Measurements from ENCODE around the gene TMEM130.

TMEM130 gene, protein sequence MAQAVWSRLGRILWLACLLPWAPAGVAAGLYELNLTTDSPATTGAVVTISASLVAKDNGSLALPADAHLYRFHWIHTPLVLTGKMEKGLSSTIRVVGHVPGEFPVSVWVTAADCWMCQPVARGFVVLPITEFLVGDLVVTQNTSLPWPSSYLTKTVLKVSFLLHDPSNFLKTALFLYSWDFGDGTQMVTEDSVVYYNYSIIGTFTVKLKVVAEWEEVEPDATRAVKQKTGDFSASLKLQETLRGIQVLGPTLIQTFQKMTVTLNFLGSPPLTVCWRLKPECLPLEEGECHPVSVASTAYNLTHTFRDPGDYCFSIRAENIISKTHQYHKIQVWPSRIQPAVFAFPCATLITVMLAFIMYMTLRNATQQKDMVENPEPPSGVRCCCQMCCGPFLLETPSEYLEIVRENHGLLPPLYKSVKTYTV

DNA sequence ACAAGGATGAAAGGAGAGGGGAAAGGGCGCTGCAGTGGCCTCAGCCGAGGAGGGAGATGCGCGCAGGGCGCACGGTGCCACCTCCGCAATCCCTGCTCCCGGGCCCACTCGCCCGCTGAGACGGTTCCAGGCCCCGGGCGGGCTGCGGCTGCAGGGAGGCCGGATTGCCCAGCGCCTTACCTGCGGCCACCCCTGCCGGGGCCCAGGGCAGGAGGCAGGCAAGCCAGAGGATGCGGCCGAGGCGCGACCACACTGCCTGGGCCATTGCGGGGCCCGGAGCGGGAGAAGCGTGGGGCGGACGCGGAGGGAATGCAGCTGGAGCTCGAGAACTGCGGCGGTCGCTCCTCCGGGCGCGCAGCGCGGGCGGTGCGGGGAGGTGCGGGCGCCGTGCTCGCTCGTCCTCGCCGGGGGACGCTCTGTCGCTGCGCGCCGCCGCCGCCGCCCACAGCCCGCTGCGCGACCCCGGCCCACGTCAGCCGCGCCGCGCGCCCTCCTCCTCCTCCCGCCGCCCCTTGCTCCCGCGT lies at the start of gene TMEM130:
Gene TMEM130, minus strand, starts transcription at position 418 of the 524 bp plus-strand sequence. Its CDS starts 153 bp downstream, at position 265.
- no peak for DNase-seq (ENCODE audit: low read depth)

DNA sequence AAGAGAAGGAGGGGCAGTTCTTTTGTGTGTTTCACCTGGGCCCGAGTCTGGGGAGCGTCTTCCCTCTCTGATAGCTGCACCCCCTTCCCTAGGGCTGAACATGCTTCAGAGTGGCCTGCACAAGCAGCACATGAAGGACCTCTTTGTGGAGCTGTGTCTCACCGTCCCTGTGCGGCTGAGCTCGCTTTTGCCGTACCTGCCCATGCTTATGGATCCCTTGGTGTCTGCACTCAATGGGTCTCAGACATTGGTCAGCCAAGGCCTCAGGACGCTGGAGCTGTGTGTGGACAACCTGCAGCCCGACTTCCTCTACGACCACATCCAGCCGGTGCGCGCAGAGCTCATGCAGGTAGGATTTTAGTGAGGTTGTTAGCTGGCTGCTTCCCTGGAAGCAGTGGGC lies 47.5 kb upstream of the TMEM130 start:
- no peak for DNase-seq (ENCODE audit: low read depth)

DNA sequence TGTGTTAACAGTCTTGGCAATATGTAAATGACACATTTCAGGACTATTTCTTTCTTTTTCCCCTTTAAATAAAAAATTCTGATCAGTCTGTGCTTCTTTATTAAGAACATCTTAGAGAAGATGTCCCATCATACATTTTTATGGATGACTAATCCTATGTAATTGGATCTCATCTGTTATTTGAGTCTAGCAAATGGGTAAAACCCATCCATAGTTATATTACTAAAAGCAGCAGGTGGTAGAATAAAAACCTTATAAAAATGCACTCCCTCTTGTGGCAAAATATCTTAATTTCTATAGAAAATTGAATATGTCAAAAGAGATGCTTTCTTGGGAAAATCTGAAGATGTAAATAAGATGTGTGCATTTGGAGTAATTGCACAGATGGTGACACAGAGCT lies 43.8 kb upstream of the TMEM130 start:
- no peak for DNase-seq (ENCODE audit: low read depth)

DNA sequence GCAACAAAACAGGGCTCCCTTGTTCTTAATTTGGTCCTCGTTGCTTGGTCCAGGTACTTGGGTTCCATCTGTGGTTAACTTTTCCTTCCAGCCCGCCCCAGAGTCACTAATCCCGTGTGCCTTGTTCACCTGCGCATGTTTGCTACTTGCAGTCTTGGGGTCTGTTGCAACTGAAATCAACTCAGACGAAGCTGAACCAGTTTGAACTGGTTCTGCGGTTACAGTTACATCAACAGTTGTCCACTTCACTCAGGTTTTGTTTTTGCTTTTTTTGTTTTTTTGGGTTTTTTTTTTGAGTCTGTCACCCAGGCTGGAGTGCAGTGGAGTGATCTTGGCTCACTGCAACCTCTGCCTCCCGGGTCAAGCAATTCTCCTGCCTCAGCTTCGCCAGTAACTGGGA lies 43.2 kb upstream of the TMEM130 start:
- no peak for DNase-seq (ENCODE audit: low read depth)

DNA sequence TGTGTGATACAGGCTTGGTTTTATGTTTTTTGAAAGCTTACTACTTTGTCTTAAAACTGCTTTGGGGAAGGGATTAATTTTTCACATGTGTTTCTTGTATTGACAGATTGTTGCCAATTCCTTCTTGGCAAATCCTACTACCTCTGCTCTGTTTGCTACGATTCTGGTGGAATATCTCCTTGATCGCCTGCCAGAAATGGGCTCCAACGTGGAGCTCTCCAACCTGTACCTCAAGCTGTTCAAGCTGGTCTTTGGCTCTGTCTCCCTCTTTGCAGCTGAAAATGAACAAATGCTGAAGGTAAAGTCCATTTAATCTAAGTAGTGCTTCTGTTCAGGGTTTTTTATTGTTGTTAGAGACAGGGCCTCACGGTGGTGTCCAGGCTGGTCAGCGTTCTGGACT lies 42.1 kb upstream of the TMEM130 start:
- no peak for DNase-seq (ENCODE audit: low read depth)

DNA sequence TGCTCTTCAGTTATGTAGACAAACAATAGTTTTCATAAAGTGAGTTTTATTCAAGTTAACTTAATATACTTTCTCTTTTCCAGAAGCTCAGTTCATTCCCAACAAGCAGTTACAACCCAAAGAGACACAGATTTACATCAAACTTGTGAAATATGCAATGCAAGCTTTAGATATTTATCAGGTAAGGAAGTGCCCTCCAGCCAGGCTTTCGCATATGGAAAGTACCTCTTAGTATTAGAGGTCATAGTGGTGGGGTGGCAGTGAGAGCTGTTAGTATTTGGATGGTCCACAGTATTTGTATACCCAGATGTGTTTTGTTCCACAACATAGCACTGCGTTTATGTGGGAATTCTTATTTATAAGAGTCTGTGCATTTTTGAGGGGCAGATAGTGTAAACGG lies 40.6 kb upstream of the TMEM130 start:
- no peak for DNase-seq (ENCODE audit: low read depth)

DNA sequence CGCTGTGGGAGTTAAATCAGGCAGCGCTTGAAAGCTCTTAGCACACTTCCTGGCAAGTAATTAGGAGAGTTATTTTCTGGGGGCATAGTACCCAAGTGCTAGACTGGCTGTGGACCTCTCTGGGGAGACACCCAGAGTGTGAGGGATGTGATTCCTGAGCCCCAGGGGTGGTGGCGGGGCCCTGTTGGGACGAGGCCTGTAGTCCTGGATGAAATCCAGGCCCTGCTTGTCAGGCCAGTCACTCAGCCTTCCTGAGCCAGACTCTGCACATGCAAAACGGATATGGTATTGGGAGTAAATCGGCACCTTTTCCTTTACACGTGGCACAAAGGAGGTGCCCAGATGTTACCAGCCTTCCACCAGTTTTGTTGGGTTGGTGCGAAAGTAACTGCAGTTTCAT lies 39.7 kb upstream of the TMEM130 start:
- DNase-seq (ENCODE audit: low read depth), result no peak

DNA sequence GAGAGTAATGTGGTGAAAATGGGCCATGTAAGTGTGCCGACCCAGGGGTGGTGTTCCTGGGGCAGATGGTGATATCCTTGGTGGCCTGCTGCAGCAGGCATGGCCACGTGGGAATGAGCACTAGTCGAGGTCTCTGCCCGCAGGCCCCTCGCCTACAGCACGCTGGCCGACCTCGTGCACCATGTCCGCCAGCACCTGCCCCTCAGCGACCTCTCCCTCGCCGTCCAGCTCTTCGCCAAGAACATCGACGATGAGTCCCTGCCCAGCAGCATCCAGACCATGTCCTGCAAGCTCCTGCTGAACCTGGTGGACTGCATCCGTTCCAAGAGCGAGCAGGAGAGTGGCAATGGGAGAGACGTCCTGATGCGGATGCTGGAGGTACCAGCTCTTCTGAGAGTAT lies 38.8 kb upstream of the TMEM130 start:
- no peak for DNase-seq (ENCODE audit: low read depth)

DNA sequence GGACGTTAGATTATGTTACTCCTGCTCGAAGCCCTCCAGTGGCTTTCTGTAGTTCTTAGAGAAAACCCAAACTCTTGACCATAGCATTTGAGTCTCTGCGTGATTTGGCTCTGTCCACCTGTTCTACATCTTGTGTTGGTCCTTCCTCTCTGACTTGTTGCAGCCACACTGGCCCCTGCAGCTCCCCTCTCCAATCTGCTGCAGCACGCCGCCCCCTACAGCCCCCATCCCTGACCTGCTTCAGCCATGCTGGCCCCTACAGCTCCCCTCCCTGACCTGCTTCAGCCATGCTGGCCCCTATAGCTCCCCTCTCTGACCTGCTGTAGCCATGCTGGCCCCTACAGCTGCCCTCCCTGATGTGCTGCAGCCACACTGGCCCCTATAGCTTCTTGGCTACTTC lies 37.8 kb upstream of the TMEM130 start:
- DNase-seq (ENCODE audit: low read depth), result no peak

DNA sequence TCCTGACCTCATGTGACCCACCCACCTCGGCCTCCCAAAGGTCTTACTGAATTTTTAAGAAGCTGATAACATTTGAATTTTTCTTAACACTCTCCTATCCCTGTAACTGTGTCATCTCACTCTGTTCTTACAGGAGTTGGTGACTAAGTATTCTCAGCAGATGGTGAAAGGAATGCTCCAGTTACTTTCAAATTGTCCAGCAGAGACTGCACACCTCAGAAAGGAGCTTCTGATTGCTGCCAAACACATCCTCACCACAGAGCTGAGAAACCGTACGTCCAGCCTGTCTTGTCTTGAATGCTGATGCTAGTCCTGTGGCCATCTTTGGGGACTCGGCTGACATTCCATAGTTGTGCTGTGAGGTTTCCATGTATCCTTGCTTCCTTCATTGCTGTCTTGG lies 33.4 kb upstream of the TMEM130 start:
- DNase-seq (ENCODE audit: low read depth), result no peak

DNA sequence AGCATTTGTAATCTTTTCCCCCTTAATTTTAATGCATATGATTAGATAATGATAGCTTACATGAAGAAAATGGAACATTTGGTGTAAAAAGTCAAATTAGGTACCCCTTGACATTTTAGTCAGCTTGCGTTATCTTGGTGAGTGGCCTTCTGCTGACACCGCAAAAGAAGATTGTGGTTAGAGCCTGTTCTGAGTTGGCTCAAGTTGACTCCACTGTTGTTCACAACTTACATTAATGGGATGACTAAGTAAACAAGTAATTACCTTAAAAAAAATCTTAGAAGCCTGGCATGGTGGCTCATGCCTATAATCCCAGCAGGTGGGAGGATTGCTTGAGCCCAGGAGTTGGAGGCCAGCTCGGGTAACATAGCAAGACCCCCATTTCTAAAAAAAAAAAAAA lies 32.7 kb upstream of the TMEM130 start:
- no peak for DNase-seq (ENCODE audit: low read depth)

DNA sequence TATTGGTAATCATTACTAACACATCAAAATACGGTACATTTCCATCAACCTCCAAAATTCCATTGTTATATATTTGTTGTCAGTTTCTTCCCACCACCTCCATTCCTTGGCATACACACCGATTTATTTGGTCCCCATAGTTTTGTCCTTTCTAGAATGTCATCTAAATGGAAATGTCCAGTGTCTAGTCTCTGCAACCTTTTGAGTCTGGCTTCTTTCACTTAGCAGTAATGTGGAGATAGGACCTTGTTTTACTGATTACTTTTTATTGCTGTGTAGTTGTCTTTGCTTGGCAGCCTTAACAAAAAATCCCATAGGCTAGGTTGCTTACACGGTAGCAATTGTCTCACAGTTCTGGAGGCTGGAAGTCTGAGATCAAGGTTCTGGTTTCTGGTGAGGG lies 31.0 kb upstream of the TMEM130 start:
- no peak for DNase-seq (ENCODE audit: low read depth)

DNA sequence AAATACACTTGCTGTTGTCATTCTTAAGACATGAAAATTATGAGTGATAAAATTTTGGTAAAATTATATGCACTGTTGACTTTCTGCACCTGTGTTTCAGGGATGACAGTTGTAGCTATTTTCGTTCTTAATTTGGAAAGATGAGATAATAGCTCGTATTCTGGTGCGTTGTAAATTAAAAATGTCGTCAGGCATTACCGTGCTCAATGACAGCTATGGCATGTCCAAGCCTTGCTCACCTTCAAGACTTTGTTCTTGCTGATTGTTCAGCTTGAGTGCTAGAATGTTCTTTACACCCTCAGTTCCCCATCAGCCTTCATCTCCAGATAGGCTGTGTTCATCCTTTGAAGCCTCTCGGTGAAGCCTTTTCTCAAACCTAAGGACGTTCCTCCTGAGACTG lies 30.0 kb upstream of the TMEM130 start:
- no peak for DNase-seq (ENCODE audit: low read depth)

DNA sequence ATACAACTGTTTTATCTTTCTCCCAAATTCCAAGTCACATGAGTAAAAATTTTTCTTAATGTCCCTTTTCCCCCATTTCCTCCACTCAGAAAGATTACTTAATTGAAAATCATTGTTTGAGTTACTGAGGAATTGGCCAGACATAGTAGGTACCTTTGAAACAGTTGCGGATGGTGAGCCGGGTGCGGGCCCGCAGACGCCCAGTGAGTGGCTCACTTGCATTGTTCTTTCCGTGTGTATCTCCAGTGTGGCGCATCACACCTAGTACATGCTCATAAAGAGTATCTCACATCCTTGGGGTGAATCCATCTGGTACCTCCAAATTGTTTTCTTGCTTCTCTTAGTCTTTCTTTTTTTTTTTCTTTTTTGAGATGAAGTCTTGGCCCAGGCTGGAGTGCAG lies 22.8 kb upstream of the TMEM130 start:
- no peak for DNase-seq (ENCODE audit: low read depth)

DNA sequence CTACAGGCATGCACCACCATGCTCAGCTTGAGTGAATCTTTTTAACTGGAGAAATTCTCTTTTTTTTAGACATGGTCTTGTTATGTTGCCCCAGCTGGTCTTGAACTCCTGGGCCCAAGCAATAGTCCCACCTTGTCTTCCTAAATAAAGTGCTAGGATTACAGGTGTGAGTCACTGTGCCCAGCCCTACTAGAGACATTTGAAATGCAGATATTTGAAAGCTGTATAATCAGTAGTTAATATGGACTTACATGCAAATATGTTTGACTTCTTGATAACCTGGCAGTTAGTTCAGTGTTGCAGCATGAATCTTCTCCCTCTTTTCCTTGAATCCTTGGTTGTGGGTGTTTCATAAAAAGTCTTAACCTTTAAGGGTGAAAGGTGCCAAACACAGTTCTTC lies 17.2 kb upstream of the TMEM130 start:
- no peak for DNase-seq (ENCODE audit: low read depth)

DNA sequence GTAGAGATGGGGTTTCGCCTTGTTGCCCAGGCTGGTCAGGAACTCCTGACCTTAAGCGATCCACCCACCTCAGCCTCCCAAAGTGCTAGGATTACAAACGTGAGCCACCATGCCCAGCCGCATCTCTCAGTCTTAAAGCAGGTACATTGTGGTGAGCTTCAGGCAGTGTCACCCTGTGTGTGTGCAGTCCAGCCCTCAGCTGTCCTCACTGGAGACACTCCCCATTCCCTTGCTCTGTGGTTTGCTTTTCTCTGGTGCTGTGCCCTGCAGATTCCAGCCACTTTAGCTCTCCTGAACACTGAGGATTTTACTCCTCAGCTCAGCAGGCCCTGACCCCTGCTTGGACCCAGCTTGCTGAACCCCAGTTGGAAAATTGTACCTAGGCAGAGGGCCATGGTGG lies 14.6 kb upstream of the TMEM130 start:
- DNase-seq (ENCODE audit: low read depth), result no peak

DNA sequence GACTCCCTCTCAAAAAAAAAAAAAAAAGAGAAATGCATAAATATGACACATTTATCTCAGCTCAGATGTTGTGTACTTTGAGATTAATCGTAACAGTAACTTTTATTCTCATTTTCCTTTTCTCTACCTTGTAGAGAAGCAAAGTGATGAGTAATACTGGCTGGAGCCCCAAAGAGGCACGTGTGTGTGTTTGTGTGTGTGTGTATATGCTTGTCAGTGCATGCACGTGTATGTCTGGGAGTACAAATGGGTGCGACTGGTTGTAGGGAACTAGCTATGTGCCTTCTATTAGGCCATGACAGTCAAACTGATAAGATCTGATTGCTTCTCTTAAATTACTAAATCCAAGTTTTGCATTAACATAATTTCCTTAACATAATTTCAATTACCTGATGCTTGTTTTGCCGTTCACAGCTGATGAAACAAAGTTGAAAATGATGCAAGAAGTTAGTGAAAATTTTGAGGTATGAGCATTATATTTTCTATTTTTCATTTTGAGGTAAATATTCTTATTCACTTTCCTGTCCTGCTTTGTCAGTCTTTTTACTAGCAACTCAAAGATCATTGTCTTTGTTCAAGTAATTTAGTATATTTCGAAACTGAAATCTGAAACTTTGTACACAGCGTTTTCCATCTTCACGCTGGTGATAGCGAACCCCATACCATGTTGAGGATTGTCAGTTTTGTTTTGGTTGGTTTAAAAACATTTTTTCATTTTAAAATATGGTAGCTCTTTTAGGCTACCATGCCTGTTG lies 11.9 kb upstream of the TMEM130 start:
- DNase-seq (ENCODE audit: low read depth), result no peak

DNA sequence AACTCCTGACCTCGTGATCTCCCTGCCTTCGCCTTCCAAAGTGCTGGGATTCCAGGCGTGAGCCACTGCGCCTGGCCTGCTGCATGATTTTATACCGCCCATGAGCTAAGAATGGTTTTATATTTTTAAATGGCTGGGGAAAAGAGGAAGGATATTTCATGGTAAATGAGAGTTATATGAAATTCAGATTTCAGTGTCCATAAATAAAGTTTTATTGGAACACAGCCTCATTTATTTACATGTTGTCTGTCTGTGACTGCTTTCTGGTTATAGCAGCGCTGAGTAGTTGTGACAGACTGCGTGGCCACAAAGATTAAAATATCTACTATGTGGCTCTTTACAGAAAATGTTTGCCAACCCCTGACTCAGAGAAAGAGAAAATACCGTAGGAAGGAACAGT lies 10.7 kb upstream of the TMEM130 start:
- DNase-seq (ENCODE audit: low read depth), result no peak

DNA sequence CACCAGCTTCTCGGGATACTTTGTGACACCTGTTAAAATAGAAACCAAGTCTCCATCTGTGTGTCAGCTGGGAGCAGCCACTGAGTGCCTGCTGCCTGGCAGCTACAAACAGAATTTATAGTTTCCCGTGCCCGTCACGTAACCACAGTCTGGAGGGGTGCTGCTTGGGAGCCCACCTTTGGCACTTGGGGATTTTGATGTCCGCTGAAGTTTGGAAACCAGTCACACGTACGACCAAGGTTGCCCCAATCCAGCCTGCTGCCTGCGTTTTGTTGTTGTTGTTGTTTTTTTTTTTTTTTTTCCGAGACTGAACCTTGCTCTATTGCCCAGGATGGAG lies 10.1 kb upstream of the TMEM130 start:
- DNase-seq (ENCODE audit: low read depth), result no peak

DNA sequence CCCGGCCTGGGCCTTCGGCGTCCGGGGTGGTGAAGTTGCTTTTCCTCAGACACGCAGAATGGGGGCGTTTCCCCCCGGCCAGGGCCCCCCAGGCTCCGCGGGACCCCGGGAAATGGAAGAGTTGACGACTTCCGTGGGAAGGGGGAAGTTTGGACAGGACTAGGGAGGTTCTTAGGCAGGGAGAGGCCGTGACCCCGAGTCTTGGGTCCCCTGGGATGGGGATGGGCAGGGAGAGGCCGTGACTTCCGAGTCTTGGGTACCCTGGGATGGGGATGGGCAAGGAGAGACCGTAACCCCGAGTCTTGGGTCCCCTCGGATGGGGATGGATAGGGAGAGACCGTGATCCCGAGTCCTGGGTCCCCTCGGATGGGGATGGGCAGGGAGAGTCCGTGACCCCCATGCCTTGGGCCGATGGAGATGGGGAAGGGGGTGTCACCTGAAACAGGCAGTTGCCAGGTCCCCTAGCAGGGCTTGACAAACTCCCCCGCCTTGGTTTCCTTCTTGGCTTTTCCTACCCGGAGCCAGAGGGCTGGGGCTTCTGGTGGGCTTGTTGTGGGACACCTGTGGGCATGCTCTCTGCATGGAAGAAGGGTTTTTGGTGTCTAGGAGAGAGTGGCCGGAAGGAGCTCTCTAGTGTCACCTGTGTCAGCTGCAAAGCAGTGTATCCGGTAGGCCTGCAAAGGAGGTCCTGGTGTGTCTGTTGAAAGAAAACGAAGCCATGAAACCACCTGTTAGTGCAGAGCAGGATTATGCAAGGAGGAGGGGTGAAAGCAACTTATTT lies 9.6 kb upstream of the TMEM130 start:
- no peak for DNase-seq (ENCODE audit: low read depth)

DNA sequence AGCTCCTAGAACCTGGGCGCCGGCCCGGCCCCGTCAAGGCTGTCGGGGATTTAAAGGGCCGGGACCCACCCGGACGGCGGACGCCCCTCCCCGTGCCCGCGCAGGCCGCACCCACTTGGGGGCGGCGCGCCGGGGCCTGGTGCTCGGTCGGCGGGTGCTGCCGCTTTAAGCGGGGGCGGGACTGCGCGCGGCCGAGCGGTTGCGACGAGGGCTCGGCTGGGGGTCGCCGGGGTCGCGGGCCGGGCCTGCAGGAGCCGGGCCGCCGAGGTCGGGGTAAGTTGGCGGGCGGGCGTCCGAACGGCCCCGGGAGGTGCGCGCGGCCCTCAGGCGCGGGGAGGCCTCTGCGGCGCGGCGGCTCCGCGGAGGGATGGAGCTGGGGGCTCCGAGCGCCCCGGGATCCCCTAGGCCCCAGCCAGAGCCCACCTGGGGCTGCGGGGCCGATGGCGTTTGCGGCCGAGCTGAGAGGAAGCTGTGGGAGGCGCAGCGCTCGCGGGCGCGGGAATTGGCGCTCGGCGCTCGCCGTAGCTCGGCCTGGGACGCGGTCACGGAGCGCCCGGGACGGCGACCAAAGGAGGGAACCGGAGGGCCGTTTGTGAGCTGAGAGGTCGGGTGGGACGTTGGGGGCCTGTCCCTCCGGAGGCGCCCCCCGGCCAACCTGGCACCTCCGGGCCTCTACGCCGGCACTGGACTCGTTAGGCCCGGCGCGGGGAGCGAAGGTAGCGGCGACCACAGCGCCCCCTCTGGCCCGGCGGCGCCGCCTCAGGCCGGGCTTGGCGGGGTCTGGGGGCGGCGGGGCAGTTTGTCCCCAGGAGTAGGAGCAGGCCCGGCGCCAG lies 8.8 kb upstream of the TMEM130 start, which contains the start of gene TRRAP:
Gene TRRAP, plus strand, starts transcription at position 168 of the 833 bp plus-strand sequence. CDS start 2,619 bp downstream, outside the sequence.
- peak; percentile 35 for DNase-seq (ENCODE audit: low read depth)

Data from fibroblast of the conjunctiva (primary cell).